Measurements from ENCODE around the gene TADA2B.

The TADA2B gene

GRCh38 chr4:7041801-7042502 lies 1.2 kb upstream of the TADA2B start:
- no peak for DNase-seq

- DNase-seq, result peak; percentile 78
Measured at GRCh38 chr4:7042503-7043283, 479 bp upstream of the TADA2B start.

GRCh38 chr4:7044137-7044930 lies 1.2 kb downstream of the TADA2B start:
- no peak for DNase-seq

- no peak for DNase-seq
Measured at GRCh38 chr4:7045553-7045952, 2.4 kb downstream of the TADA2B start.

GRCh38 chr4:7045961-7046921 lies 3.1 kb downstream of the TADA2B start:
- no peak for DNase-seq

- DNase-seq, result no peak
Measured at GRCh38 chr4:7046971-7047370, 3.8 kb downstream of the TADA2B start.

GRCh38 chr4:7048642-7049041 lies 5.5 kb downstream of the TADA2B start:
- DNase-seq, result no peak

GRCh38 chr4:7049295-7049694 lies 6.1 kb downstream of the TADA2B start:
- DNase-seq, result no peak

- DNase-seq, result no peak
Measured at GRCh38 chr4:7049739-7050138, 6.6 kb downstream of the TADA2B start.

- DNase-seq, result no peak
Measured at GRCh38 chr4:7050481-7051143, 7.4 kb downstream of the TADA2B start.

GRCh38 chr4:7051144-7051495 lies 7.9 kb downstream of the TADA2B start:
- no peak for DNase-seq

GRCh38 chr4:7051905-7052304 lies 8.7 kb downstream of the TADA2B start:
- no peak for DNase-seq

GRCh38 chr4:7052313-7052712 lies 9.1 kb downstream of the TADA2B start:
- no peak for DNase-seq

- DNase-seq, result no peak
Measured at GRCh38 chr4:7052923-7053715, 9.9 kb downstream of the TADA2B start.

GRCh38 chr4:7054106-7054880 lies 11.1 kb downstream of the TADA2B start:
- DNase-seq, result no peak

GRCh38 chr4:7055111-7055989 lies 12.2 kb downstream of the TADA2B start:
- DNase-seq, result no peak

- no peak for DNase-seq
Measured at GRCh38 chr4:7055990-7056325, 12.8 kb downstream of the TADA2B start.

- DNase-seq, result no peak
Measured at GRCh38 chr4:7058792-7059191, 15.6 kb downstream of the TADA2B start.

- DNase-seq, result no peak
Measured at GRCh38 chr4:7059662-7060061, 16.5 kb downstream of the TADA2B start.

Measured in activated T-cell treated with anti-CD3 and anti-CD28 coated beads for 4 hours (primary cell).